Gastrocnemius medialis (tissue), 4 donors: Measurements from ENCODE around the gene B3GNT2. TPM values are rescaled to one million over a fixed set of nuclear protein-coding genes. Genes with fewer than 3 reads are reported as not detected.

Experiments used
- ATAC-seq, 2 donors: fragments of 150-250 bp; one replicate each; pipeline ENCODE4 v1.9.1; 2016
- DNase-seq, 2 donors: peaks; one replicate each; pipeline ENCODE4 v3.0.0-alpha.2; 2019
- H3K27ac ChIP-seq, 4 donors: fragments of 200-600 bp; sonication (generic); 1 replicate in 1 of 4; 2 replicates in 3 of 4; pipeline ENCODE4 v1.5.1; 2016 to 2018; ENCODE audit warnings: mild to moderate bottlenecking in 2 of 4, moderate library complexity in 1 of 4
- H3K27me3 ChIP-seq, 3 donors: fragments of 200-600 bp; sonication (generic) in 2 of 3; 1 replicate in 1 of 3; 2 replicates in 2 of 3; pipeline versions ENCODE4 v1.5.1 to v1.6.0; 2016 to 2019; ENCODE audit warnings: mild to moderate bottlenecking in 1 of 3, moderate library complexity in 1 of 3
- H3K36me3 ChIP-seq, 2 donors: fragments of 200-600 bp; sonication (generic) in 1 of 2; one replicate each; pipeline ENCODE4 v1.5.1; 2017 to 2018
- H3K4me1 ChIP-seq, 2 donors: fragments of 200-600 bp; sonication (generic) in 1 of 2; one replicate each; pipeline ENCODE4 v1.5.1; 2016 to 2017; ENCODE audit warnings: mild to moderate bottlenecking in 2 of 2
- H3K4me3 ChIP-seq, 4 donors: fragments of 200-600 bp; sonication (generic) in 3 of 4; 1 replicate in 1 of 4; 2 replicates in 3 of 4; pipeline ENCODE4 v1.5.1; 2016 to 2019; ENCODE audit warnings: mild to moderate bottlenecking in 2 of 4
- H3K9me3 ChIP-seq, 3 donors: fragments of 200-600 bp; sonication (generic) in 2 of 3; 1 replicate in 1 of 3; 2 replicates in 2 of 3; pipeline ENCODE4 v1.5.1; 2016 to 2019
- CTCF ChIP-seq, 5 experiments: fragments of 450-650 bp in 3 of 5; fragments of 200-600 bp in 2 of 5; sonication (generic) in 2 of 5; IDR thresholded peaks in 4 of 5; conservative IDR thresholded peaks in 1 of 5; 1 replicate in 4 of 5; 2 replicates in 1 of 5; pipeline ENCODE4 v1.5.1; 2016 to 2019; ENCODE audit warnings: antibody characterized with exemption in 5 of 5, mild to moderate bottlenecking in 3 of 5, moderate library complexity in 3 of 5
- POLR2A ChIP-seq, 2 donors: fragments of 450-650 bp; IDR thresholded peaks; one replicate each; pipeline ENCODE4 v1.6.1; 2017; ENCODE audit warnings: antibody characterized with exemption in 2 of 2, mild to moderate bottlenecking in 2 of 2, moderate library complexity in 2 of 2
- in situ Hi-C, 4 donors: fragments of 200-750 bp; cut with MboI; loops; one replicate each; pipeline versions ENCODE4 v1.15.0 to v1.8.0; 2017; ENCODE audit warnings: low sequenced_read_pairs in 4 of 4
- intact Hi-C: fragments of 100-400 bp; cut with DNase I; formaldehyde crosslinking; loops from one replicate; pipeline ENCODE4 v1.15.1; 2023; ENCODE audit warnings: low total_unique reads
- total RNA-seq, 4 donors: library from RNA; depleted of rRNA; stranded (reverse); fragments of >200 nt; gene quantifications; one replicate each; pipeline versions ENCODE4 v1.1.0 to v1.2.3, GENCODE V29; 2016

B3GNT2 gene
- total RNA-seq, 4 donors from 2014 or later: 3.6 to 4.8 (median 4.0) TPM

- Histone ChIP-seq H3K9me3 (no peaks in the 10 kb centered on the region), H3K27ac (no peak overlapping the region), H3K4me1 (peaks cover 19 to 22% of the 10 kb centered on the region in 2 donors), H3K27me3 (no peaks in the 10 kb centered on the region), H3K4me3 (no peak overlapping the region), H3K36me3 (no peaks in the 10 kb centered on the region)
- TF ChIP-seq CTCF (IDR thresholded peaks at IDR 0.05 in 4 of 5, conservative IDR thresholded peaks at IDR 0.05 in 1 of 5) (no peak), POLR2A (IDR thresholded peaks at IDR 0.05) (no peak)
- DNase-seq: no peak
- intact Hi-C loops: no loop called here
- no peak for ATAC-seq
- in situ Hi-C loops: no loop called here
Observed at GRCh38 chr2:62200868-62201267, 5.0 kb downstream of the B3GNT2 start.

- ATAC-seq (no peak), DNase-seq (no peak)
- no peaks in the 10 kb centered on the region for H3K9me3 ChIP-seq
- H3K27ac ChIP-seq: no peak overlapping the region
- TF ChIP-seq POLR2A (IDR thresholded peaks at IDR 0.05): no peak
- H3K4me1 ChIP-seq: peaks cover 19 to 22% of the 10 kb centered on the region in 2 donors
- intact Hi-C loops: no loop called here
- no peaks in the 10 kb centered on the region for H3K27me3 ChIP-seq
- H3K36me3 ChIP-seq: no peaks in the 10 kb centered on the region
- no peak overlapping the region for H3K4me3 ChIP-seq
- in situ Hi-C loops: no loop called here
Observed at GRCh38 chr2:62201307-62201706, 5.4 kb downstream of the B3GNT2 start.

GRCh38 chr2:62202019-62202722 is 6.3 kb downstream of the B3GNT2 start:
- H3K9me3 ChIP-seq: no peaks in the 10 kb centered on the region
- intact Hi-C loops (no loop called here), in situ Hi-C loops (no loop called here)
- H3K4me1 ChIP-seq: peaks cover 19 to 22% of the 10 kb centered on the region in 2 donors
- no peaks in the 10 kb centered on the region for H3K27me3 ChIP-seq
- no peak overlapping the region for H3K27ac ChIP-seq
- TF ChIP-seq POLR2A (IDR thresholded peaks at IDR 0.05): no peak
- no peak for TF ChIP-seq CTCF (IDR thresholded peaks at IDR 0.05 in 4 of 5, conservative IDR thresholded peaks at IDR 0.05 in 1 of 5)
- H3K36me3 ChIP-seq: no peaks in the 10 kb centered on the region
- H3K4me3 ChIP-seq: no peak overlapping the region
- no peak for ATAC-seq
- DNase-seq: no peak

- intact Hi-C loops (no loop called here), in situ Hi-C loops (no loop called here)
- H3K36me3 ChIP-seq: no peaks in the 10 kb centered on the region
- DNase-seq (no peak), ATAC-seq (no peak)
- no peak overlapping the region for H3K27ac ChIP-seq
- H3K4me1 ChIP-seq: peaks cover 15 to 20% of the 10 kb centered on the region in 2 donors
- no peaks in the 10 kb centered on the region for H3K9me3 ChIP-seq
- H3K27me3 ChIP-seq: no peaks in the 10 kb centered on the region
- TF ChIP-seq POLR2A (IDR thresholded peaks at IDR 0.05): no peak
- no peak overlapping the region for H3K4me3 ChIP-seq
Observed at GRCh38 chr2:62202729-62203128, 6.8 kb downstream of the B3GNT2 start.

GRCh38 chr2:62203459-62203858 is 7.5 kb downstream of the B3GNT2 start:
- H3K36me3 ChIP-seq: no peaks in the 10 kb centered on the region
- TF ChIP-seq CTCF (IDR thresholded peaks at IDR 0.05 in 4 of 5, conservative IDR thresholded peaks at IDR 0.05 in 1 of 5): no peak
- TF ChIP-seq POLR2A (IDR thresholded peaks at IDR 0.05): no peak
- in situ Hi-C loops: no loop called here
- DNase-seq (no peak), ATAC-seq (no peak)
- intact Hi-C loops: no loop called here
- H3K27ac ChIP-seq: no peak overlapping the region
- H3K27me3 ChIP-seq: no peaks in the 10 kb centered on the region
- H3K9me3 ChIP-seq: no peaks in the 10 kb centered on the region
- H3K4me1 ChIP-seq: peaks cover 8 to 12% of the 10 kb centered on the region in 2 donors
- no peak overlapping the region for H3K4me3 ChIP-seq
